Skin of body (tissue), 2 donors: ENCODE results near the gene PITPNC1. TPM values are rescaled to one million over a fixed set of nuclear protein-coding genes. Genes with fewer than 3 reads are reported as not detected.
"Not testable (repeated sequence)": the region's sequence is repeated elsewhere in the genome, so short reads cannot be mapped to it uniquely, and the experiment has no call there.

Experiments used
- DNase-seq: peaks from one replicate; lab custom pipeline; 2025; lab: John Stamatoyannopoulos, UW
- total RNA-seq: library from RNA; depleted of rRNA; stranded (reverse); fragments of >200 nt; gene quantifications from one replicate; pipeline ENCODE4 v1.2.3, GENCODE V29; 2014

PITPNC1 gene
- total RNA-seq, 1 donor from 2014 or later: 9.3 TPM

DNA sequence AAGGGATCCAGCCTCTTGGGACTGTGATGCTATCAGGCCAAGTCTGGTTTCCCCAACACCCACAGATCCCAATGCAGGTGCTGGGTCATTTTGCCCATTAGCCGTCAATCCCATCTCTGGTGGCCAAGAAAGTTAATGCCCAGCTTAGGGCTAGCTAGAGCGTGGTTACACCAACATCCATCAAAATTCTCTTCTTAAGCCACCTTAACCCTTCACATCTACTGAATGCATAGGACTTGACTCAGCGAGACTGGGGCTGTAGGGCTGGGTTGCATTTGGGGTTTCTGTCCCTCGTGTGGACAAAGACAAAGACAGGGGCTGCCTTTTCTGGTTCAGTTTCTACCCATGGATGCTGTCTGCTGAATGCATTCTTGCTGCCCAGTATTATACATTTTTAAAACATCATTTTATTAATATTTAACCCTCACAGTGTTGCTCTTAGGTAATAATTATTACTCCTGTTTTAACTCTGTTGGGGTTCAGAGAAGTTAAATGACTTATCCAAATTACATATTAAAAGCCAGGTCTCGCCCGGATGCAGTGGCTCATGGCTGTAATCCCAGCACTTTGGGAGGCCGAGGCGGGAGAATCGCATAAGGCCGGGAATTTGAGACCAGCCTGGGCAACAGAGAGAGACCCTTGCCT lies 199.5 kb downstream of the PITPNC1 start:
- DNase-seq: no peak

- no peak for DNase-seq
Observed at GRCh38 chr17:67577429-67578141, 200.5 kb downstream of the PITPNC1 start.

DNA sequence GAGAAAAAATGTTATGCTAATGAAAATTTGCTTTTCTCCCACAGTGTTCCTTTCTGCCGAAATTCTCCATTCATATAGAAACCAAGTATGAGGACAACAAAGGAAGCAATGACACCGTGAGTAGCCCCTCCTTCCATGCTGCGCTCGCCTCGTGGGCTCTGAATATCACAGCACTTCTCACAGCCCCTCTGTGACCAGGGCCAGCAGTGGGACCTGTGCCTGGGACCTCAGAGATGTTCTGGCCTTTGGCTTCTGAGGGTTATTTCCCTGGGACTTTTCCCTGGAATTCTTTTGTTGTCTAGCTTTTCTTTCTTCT lies 201.0 kb downstream of the PITPNC1 start:
- no peak for DNase-seq

- not testable (repeated sequence) for DNase-seq
Observed at GRCh38 chr17:67578679-67579405, 201.8 kb downstream of the PITPNC1 start.

GRCh38 chr17:67582673-67583081 lies 205.6 kb downstream of the PITPNC1 start:
- no peak for DNase-seq

- DNase-seq: no peak
Observed at GRCh38 chr17:67585077-67585602, 208.1 kb downstream of the PITPNC1 start.

GRCh38 chr17:67588326-67588725 lies 211.2 kb downstream of the PITPNC1 start:
- no peak for DNase-seq

DNA sequence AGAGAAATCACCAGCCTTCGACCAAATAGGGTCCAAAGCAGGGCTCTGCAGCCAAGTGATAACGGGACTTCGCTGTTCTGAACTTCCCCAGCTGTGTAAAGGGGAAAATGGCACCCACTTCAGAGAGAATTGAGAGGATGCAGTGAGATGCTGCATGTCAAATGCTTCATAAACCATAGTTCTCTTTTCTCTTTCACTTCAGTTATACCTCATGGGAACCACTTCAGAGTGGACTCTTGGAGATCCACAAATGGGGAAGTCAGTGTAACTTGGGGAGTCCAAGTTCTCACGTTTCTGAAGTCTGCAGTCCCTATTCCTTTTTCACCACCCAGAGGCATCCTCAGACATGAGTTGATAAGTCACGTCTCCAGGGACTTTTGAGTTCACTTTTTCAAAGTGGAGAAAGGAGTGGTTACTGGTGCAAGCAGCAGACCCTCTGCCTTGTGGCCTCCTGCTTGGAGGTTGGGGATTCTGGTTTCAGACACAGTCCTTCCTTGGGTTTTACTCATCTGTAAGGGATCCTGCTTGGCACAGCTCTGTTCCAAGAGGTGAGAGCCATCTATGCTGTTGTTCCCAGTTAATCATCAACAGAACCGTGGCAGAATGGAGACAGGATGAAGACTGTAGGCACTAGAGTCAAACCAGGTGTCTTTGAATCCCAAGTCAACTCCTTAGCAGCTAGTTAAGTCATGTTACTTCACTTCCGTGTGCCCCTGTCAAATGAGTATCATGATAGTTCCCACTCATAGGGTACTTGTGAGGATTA lies 217.2 kb downstream of the PITPNC1 start:
- DNase-seq: no peak

GRCh38 chr17:67600408-67600807 lies 223.3 kb downstream of the PITPNC1 start:
- no peak for DNase-seq

- no peak for DNase-seq
Observed at GRCh38 chr17:67601897-67602296, 224.8 kb downstream of the PITPNC1 start.

DNA sequence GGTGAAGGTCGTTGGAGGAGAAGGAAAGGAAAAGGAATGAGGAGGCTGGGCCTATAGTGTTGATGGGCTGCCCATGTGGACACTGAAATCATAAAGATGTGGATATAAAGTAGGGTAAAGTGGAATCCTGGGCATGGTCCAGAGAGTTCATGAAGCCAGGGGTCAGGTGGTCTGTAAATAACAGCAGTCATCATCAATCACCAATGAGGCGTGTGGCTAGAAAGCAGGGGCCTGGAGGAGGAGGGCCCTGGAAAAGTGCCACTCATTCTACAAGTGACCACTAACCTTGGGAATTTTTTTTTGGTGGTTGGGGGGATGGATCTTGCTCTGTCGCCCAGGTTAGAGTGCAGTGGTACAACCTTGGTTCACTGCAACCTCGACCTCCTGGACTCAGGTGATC lies 225.4 kb downstream of the PITPNC1 start:
- DNase-seq: no peak

DNA sequence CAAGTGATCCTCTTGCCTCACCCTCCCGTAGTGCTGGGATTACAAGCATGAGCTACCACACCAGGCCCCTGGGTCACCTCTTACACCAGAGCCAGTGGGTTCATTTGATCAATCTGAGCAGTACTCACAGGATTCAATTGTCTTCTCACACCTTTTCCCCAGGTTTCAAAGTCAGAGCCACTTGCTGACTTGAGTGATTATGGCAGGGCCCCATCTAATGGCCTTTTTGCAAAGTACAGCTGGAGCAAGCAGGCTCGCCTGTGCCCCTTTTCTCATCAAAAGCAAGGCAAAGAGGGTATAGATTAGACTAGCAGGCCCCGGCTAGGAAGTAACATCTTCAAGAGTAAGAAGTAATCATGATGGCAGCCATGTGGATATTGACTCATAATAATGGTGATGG lies 225.9 kb downstream of the PITPNC1 start:
- no peak for DNase-seq

GRCh38 chr17:67605256-67605912 lies 228.3 kb downstream of the PITPNC1 start:
- DNase-seq: no peak

- DNase-seq: no peak
Observed at GRCh38 chr17:67606471-67606870, 229.4 kb downstream of the PITPNC1 start.

- DNase-seq: no peak
Observed at GRCh38 chr17:67606896-67607604, 230.0 kb downstream of the PITPNC1 start.

DNA sequence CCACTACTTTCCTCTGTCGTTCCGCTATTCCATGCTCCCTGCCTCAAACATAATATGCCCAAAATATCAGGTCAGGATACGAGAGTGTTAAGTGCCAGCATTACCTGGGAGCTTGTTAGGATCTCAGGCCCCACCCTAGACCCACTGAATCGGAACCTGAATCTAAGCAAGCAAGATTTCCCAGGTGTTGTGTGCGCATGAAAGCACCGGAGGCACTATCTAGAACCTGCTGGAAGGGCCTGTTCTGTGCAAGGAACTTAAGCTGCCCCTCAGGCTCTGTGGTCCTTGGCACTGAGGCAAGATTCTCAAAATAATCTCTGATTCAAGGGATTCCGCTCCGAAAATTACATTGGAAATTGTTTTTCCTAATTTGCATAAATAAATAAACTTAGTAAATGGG lies 233.0 kb downstream of the PITPNC1 start:
- DNase-seq: no peak

DNA sequence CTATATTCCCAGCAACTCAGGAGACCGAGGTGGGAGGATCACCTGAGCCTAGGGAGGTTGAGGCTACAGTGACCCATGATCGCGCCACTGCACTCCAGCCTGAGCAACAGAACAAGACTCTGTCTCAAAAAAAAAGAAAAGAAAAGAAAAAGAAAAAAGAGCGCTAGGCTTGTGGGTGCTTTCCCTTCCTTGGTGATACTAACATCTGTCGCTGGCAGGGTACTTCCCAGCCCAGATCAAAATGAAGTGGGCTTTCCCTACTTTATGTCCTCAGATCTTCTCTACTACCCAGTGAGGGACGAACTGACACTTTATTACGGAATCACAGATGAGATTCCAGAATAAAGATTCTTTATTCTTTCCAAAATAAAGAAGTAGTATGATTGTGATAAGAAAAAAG lies 236.9 kb downstream of the PITPNC1 start:
- no peak for DNase-seq

DNA sequence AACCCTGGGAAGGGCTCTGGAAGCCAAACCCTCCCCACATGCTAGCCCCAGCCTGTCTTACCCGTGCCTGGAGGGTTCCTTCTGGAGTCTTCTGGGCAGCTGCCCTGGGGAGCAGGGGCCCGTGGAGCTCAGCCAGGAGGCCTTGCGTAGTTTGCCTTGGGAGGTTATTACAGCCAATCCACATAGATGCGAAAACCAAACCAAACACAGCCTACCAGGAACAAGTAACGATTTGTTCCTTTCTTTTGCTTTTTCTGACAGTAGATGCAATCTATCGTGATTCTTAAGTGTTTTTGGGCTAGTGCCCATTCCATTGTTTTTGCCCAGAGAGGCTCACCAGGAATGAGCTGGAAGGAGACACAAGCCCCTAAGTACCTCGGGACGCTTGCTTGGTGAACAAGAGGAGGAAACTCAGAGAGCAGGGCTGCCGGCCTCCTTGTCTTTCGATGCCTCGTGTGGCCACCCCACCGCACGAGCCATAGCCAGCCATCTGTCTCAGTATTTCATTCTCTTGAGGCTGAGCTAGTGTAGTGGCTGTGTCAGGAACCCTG lies 238.0 kb downstream of the PITPNC1 start:
- DNase-seq: no peak

DNA sequence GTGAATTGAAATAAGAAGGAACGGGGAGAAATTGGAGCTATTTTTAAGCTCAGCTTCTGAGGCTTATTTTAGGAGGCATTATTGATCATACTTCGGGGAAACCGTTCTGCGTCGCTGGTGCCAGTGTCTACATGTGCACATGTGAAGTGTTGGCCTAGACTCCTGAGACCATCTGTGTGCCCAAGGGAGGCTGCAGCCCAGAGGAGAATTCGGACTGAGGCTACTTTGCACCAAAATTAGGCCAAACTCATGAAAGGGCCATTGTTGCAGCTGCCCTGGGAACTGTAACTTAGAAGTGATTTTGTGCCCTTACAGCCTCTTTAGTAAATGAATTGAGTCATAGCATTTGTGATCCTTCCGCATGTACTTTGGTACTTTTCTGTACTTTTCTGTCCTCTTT lies 238.7 kb downstream of the PITPNC1 start:
- DNase-seq: no peak

DNA sequence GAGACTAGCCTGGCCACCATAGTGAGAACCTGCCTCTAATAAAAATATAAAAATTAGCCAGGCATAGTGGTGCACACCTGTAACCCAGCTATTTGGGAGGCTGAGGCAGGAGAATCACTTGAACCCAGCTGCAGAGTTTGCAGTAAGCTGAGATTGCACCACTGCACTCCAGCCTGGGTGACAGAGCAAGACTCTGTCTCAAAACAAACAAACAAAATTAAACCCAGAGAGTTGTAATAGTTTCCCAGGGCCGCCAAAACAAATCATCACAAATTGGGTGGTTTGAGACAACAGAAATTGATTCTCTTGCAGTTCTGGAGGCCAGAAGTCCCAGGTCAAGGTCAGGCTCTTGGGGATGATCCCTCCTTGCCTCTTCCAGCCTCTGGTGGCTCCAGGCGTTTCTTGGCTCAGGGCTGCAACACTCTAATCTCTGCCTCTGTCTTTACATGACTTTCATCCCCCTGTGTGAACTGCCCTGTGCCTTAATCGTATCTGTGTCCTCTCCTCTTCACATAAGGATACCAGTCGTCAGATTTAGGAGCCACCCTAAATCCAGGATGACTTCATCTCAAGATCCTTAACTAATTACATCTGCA lies 240.3 kb downstream of the PITPNC1 start:
- no peak for DNase-seq
